HepG2 (cell line): ENCODE measurements around the gene C1QTNF3. TPM values are rescaled to one million over a fixed set of nuclear protein-coding genes. Genes with fewer than 3 reads are reported as not detected.

Experiments
- ADNP ChIP-seq: sonication (generic); formaldehyde crosslinking; IDR thresholded peaks from 2 replicates; pipeline ENCODE4 v1.4.0; 2020; ENCODE audit warnings: missing genetic modification reagents
- CHCHD3 ChIP-seq: sonication (generic); formaldehyde crosslinking; IDR thresholded peaks from 2 replicates; pipeline ENCODE4 v1.8.0; 2022; ENCODE audit warnings: mild to moderate bottlenecking, missing genetic modification reagents, moderate library complexity
- GABPB1 ChIP-seq: IDR thresholded peaks from 2 replicates; pipeline ENCODE4 v1.6.1; 2016; ENCODE audit warnings: mild to moderate bottlenecking, missing genetic modification reagents, moderate library complexity, missing compliant biosample characterization
- HCFC1 ChIP-seq: fragments of 150-350 bp; IDR thresholded peaks from 2 replicates; pipeline ENCODE4 v1.6.1; 2014; ENCODE audit warnings: low read depth, low read length
- HNRNPL ChIP-seq: fragments of 200-400 bp; formaldehyde crosslinking; IDR thresholded peaks from 2 replicates; pipeline ENCODE4 v1.6.1; 2017; ENCODE audit warnings: mild to moderate bottlenecking, low read depth, low read length
- ISL2 ChIP-seq: sonication (generic); formaldehyde crosslinking; IDR thresholded peaks from 2 replicates; pipeline ENCODE4 v1.5.0; 2020; ENCODE audit warnings: missing genetic modification reagents
- KMT2B ChIP-seq: IDR thresholded peaks from 2 replicates; pipeline ENCODE4 v1.6.1; 2016; ENCODE audit warnings: missing genetic modification reagents, missing compliant biosample characterization
- NFE2L2 ChIP-seq: fragments of 150-350 bp; IDR thresholded peaks from 2 replicates; pipeline ENCODE4 v1.6.1; 2014; ENCODE audit warnings: low read length
- PITX1 ChIP-seq: sonication (generic); formaldehyde crosslinking; IDR thresholded peaks from 2 replicates; pipeline ENCODE4 v1.5.1; 2020; ENCODE audit warnings: mild to moderate bottlenecking, missing genetic modification reagents
- RARG ChIP-seq: sonication (generic); formaldehyde crosslinking; IDR thresholded peaks from 2 replicates; pipeline ENCODE4 v1.4.0; 2020; ENCODE audit warnings: low read depth, mild to moderate bottlenecking, missing genetic modification reagents
- RBFOX2 ChIP-seq: fragments of 200-400 bp; formaldehyde crosslinking; IDR thresholded peaks from 2 replicates; pipeline ENCODE4 v1.6.1; 2017; ENCODE audit warnings: low read depth, mild to moderate bottlenecking, low read length
- STAG1 ChIP-seq: sonication (generic); formaldehyde crosslinking; IDR thresholded peaks from 2 replicates; pipeline ENCODE4 v1.4.0; 2020; ENCODE audit warnings: missing genetic modification reagents
- XRCC5 ChIP-seq: fragments of 200-400 bp; formaldehyde crosslinking; optimal IDR thresholded peaks from 2 replicates; pipeline ENCODE3; 2017; ENCODE audit warnings: mild to moderate bottlenecking, low read length
- ZHX2 ChIP-seq, 2 experiments: sonication (generic) in 1 of 2; formaldehyde crosslinking in 1 of 2; IDR thresholded peaks; 2 replicates each; pipeline versions ENCODE4 v1.6.1 to v1.9.0; 2014 to 2022; ENCODE audit warnings: antibody characterized with exemption in 1 of 2, borderline replicate concordance in 1 of 2, inconsistent platforms in 1 of 2, low read depth in 1 of 2, missing genetic modification reagents in 1 of 2
- ZKSCAN8 ChIP-seq: IDR thresholded peaks from 2 replicates; pipeline ENCODE4 v1.6.1; 2016; ENCODE audit warnings: borderline replicate concordance, missing genetic modification reagents, missing compliant biosample characterization
- ZNF263 ChIP-seq: sonication (generic); formaldehyde crosslinking; IDR thresholded peaks from 2 replicates; pipeline ENCODE4 v1.4.0; 2020; ENCODE audit warnings: missing genetic modification reagents
- ZNF296 ChIP-seq: sonication (generic); formaldehyde crosslinking; conservative IDR thresholded peaks from 2 replicates; pipeline ENCODE4 v1.5.0; 2020; ENCODE audit warnings: mild to moderate bottlenecking, missing genetic modification reagents
- ZNF816 ChIP-seq: sonication (generic); formaldehyde crosslinking; IDR thresholded peaks from 2 replicates; pipeline ENCODE4 v1.8.0; 2022; ENCODE audit warnings: missing genetic modification reagents, mild to moderate bottlenecking, borderline replicate concordance
- polyA plus RNA-seq, 8 experiments: library from polyadenylated mRNA; depleted of rRNA in 3 of 8; stranded (reverse) in 7 of 8; unstranded in 1 of 8; fragments of >200 nt; fragmentation: Illumina TruSeq in 4 of 8; extraction: Trizol in 4 of 8; gene quantifications; 2 replicates each; pipeline versions ENCODE4 v1.2.1 to v1.2.3, GENCODE V29; 2011 to 2016; ENCODE audit warnings: low read depth in 4 of 8, missing spikeins in 1 of 8, mixed read lengths in 1 of 8; ENCODE audit not compliant: insufficient read depth in 1 of 8
- total RNA-seq, 5 experiments: library from RNA; depleted of rRNA; stranded (reverse); fragments of >200 nt; fragmentation: Illumina TruSeq; extraction: Trizol; gene quantifications; 2 replicates each; pipeline ENCODE4 v1.2.3, GENCODE V29; 2016; ENCODE audit warnings: low read depth in 1 of 5
- TF ChIP-seq, protein P1 (sequence below): sonication (generic); formaldehyde crosslinking; IDR thresholded peaks from 2 replicates; pipeline ENCODE4 v1.5.1; 2020; ENCODE audit warnings: missing genetic modification reagents, mild to moderate bottlenecking, borderline replicate concordance
- TF ChIP-seq, protein P2 (sequence below): IDR thresholded peaks from 2 replicates; pipeline ENCODE4 v1.6.1; 2016; ENCODE audit warnings: low read depth, control low read depth

C1QTNF3 gene
- total and polyA plus RNA-seq, 2 of the 13 experiments (the other 11 are each of a cell fraction or from before 2014, with no cell fraction given) = 3.3 to 10.8 TPM

GRCh38 chr5:34007621-34008600 lies 35.1 kb downstream of the C1QTNF3 start, which contains the start of gene AMACR (continued):
- peak; percentile 99 for TF ChIP-seq RBFOX2
- TF ChIP-seq, protein P1, sequence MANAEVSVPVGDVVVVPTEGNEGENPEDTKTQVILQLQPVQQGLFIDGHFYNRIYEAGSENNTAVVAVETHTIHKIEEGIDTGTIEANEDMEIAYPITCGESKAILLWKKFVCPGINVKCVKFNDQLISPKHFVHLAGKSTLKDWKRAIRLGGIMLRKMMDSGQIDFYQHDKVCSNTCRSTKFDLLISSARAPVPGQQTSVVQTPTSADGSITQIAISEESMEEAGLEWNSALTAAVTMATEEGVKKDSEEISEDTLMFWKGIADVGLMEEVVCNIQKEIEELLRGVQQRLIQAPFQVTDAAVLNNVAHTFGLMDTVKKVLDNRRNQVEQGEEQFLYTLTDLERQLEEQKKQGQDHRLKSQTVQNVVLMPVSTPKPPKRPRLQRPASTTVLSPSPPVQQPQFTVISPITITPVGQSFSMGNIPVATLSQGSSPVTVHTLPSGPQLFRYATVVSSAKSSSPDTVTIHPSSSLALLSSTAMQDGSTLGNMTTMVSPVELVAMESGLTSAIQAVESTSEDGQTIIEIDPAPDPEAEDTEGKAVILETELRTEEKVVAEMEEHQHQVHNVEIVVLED (CRISPR knock-in tag) = peak; percentile 60
- TF ChIP-seq ZNF296 (CRISPR knock-in tag) = no peak
- TF ChIP-seq STAG1 (CRISPR knock-in tag) = peak; percentile 38; the same call in 1 of the 2 replicates
- TF ChIP-seq ZNF263 (CRISPR knock-in tag) = no peak
- no peak for TF ChIP-seq NFE2L2
- TF ChIP-seq, protein P2, sequence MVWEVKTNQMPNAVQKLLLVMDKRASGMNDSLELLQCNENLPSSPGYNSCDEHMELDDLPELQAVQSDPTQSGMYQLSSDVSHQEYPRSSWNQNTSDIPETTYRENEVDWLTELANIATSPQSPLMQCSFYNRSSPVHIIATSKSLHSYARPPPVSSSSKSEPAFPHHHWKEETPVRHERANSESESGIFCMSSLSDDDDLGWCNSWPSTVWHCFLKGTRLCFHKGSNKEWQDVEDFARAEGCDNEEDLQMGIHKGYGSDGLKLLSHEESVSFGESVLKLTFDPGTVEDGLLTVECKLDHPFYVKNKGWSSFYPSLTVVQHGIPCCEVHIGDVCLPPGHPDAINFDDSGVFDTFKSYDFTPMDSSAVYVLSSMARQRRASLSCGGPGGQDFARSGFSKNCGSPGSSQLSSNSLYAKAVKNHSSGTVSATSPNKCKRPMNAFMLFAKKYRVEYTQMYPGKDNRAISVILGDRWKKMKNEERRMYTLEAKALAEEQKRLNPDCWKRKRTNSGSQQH (CRISPR knock-in tag) = peak; percentile 55; the same call in 1 of the 2 replicates
- peak; percentile 91 for TF ChIP-seq ZNF816 (CRISPR knock-in tag)
- TF ChIP-seq XRCC5 = peak; percentile 53
- peak; percentile 52; the same call in 1 of the 2 replicates for TF ChIP-seq PITX1
- peak; percentile 39; the same call in 1 of the 2 replicates for TF ChIP-seq ZKSCAN8 (CRISPR knock-in tag)
- peak; percentile 85 for TF ChIP-seq HNRNPL
- no peak for TF ChIP-seq HCFC1
- peak; percentile 35; the same call in 1 of the 2 replicates for TF ChIP-seq CHCHD3 (CRISPR knock-in tag)
- TF ChIP-seq GABPB1 (CRISPR knock-in tag) = peak; percentile 87
- TF ChIP-seq RARG (CRISPR knock-in tag) = 0 out of 2 replicates have a peak, but pooled peaks have one; percentile 58
- TF ChIP-seq ZHX2 (IDR thresholded peaks at IDR 0.05; ENCODE audit: low read depth) = no peak; the same call in 1 of the 2 replicates
- 0 out of 2 replicates have a peak, but pooled peaks have one; percentile 33 for TF ChIP-seq ZHX2 (CRISPR knock-in tag; IDR thresholded peaks at IDR 0.05; ENCODE audit: borderline replicate concordance)
- TF ChIP-seq ADNP (CRISPR knock-in tag) = no peak
- peak; percentile 85 for TF ChIP-seq ISL2
- peak; percentile 83 for TF ChIP-seq KMT2B (CRISPR knock-in tag)
